Prostate gland (tissue), 2 donors: ENCODE results near the gene POC1B. TPM values are rescaled to one million over a fixed set of nuclear protein-coding genes. Genes with fewer than 3 reads are reported as not detected.

ENCODE experiments used
- DNase-seq: peaks from one replicate; pipeline ENCODE4 v3.0.0-alpha.2; 2019; ENCODE audit warnings: low spot score
- H3K27ac ChIP-seq, 2 donors: fragments of 200-600 bp; sonication (generic); 2 replicates each; pipeline ENCODE4 v1.5.1; 2017 to 2019
- H3K27me3 ChIP-seq: fragments of 200-600 bp; sonication (generic); replicated peaks from 2 replicates; pipeline ENCODE4 v1.5.1; 2019; ENCODE audit not compliant: insufficient read depth
- H3K36me3 ChIP-seq, 2 donors: fragments of 200-600 bp; sonication (generic); 1 replicate in 1 of 2; 2 replicates in 1 of 2; pipeline versions ENCODE4 v1.5.1 to v1.8.1; 2017 to 2019
- H3K4me1 ChIP-seq: fragments of 200-600 bp; sonication (generic); replicated peaks from 2 replicates; pipeline ENCODE4 v1.5.1; 2019
- H3K4me3 ChIP-seq, 2 donors: fragments of 200-600 bp; sonication (generic); 2 replicates each; pipeline ENCODE4 v1.5.1; 2017 to 2019
- H3K9me3 ChIP-seq: fragments of 200-600 bp; sonication (generic); 2 replicates; pipeline ENCODE4 v1.5.1; 2017
- CTCF ChIP-seq, 4 experiments: fragments of 200-600 bp in 2 of 4; fragments of 450-650 bp in 2 of 4; sonication (generic) in 2 of 4; IDR thresholded peaks; 1 replicate in 3 of 4; 2 replicates in 1 of 4; pipeline ENCODE4 v1.5.1; 2016 to 2019; ENCODE audit warnings: antibody characterized with exemption in 4 of 4, mild to moderate bottlenecking in 2 of 4, moderate library complexity in 2 of 4
- POLR2A ChIP-seq: fragments of 450-650 bp; IDR thresholded peaks from one replicate; pipeline ENCODE4 v1.6.1; 2016; ENCODE audit warnings: antibody characterized with exemption, mild to moderate bottlenecking
- POLR2AphosphoS5 ChIP-seq: sonication (generic); formaldehyde crosslinking; IDR thresholded peaks from one replicate; pipeline ENCODE4 v1.6.1; 2017; ENCODE audit warnings: antibody characterized with exemption
- WGBS: methylation state at CpG from one replicate; pipeline ENCODE4 v1.1.5; 2018; 5-methylcytosine and 5-hydroxymethylcytosine counted together
- intact Hi-C: fragments of 100-400 bp; cut with DNase I; formaldehyde crosslinking; loops from one replicate; pipeline ENCODE4 v1.14.2; 2022
- total RNA-seq, 2 donors: library from RNA; depleted of rRNA; stranded (reverse); fragments of >200 nt; gene quantifications; one replicate each; pipeline ENCODE4 v1.1.0, GENCODE V29; 2016

The POC1B gene
- total RNA-seq, 2 donors from 2014 or later = 11.1 to 15.8 TPM

DNA sequence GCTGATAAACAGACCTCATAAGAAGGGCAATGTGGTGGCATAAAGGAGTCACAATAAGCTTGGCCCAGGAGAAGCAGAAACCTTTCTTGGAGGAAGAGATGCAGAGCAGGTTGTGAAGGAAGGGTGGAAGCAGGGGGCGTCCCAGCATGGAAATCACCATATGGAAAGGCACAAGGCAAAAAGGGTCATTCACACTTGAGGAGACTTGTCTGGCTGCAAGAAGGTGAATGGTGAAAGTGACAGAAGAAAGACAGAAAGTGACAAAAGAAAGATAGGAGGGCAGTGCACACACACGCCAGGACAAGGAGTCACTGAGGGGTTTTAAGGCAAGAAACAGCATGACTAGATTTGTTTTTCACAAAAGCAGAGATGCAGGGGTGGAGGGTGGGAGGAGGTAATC lies 39.6 kb downstream of the POC1B start:
- WGBS = 91% methylated on average over 2 of the region's 2 CpGs
- Histone ChIP-seq H3K4me1 (no peaks in the 10 kb centered on the region), H3K9me3 (no peaks in the 10 kb centered on the region), H3K36me3 (no peaks in the 10 kb centered on the region), H3K4me3 (no peak overlapping the region), H3K27ac (no peak overlapping the region), H3K27me3 (no peaks in the 10 kb centered on the region)
- no peak for DNase-seq
- intact Hi-C loops = no loop called here
- TF ChIP-seq CTCF (IDR thresholded peaks at IDR 0.05) (no peak), POLR2AphosphoS5 (no peak), POLR2A (no peak)

DNA sequence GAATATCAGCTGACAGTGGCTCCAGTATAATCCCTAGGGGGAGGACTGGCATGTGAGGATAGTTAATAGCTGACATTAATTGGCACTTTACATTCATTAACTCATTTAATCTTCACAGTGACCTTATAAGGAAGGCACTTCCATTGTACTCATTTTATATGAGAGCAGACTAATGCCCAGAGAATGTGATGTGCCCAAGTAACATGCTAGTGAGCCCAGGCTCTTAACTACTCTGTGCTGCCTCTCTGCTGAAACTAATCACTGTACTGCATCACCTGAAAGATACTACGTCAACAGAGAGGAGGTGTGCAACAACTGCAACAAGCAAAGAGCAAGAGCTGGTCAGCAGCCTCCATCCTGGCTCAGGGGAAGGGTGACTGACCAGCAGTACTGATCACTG lies 41.4 kb downstream of the POC1B start:
- intact Hi-C loops = no loop called here
- DNase-seq = no peak
- H3K36me3 ChIP-seq = no peaks in the 10 kb centered on the region
- WGBS = 84% methylated on average over 1 of the region's 1 CpG
- H3K9me3 ChIP-seq = no peaks in the 10 kb centered on the region
- H3K4me1 ChIP-seq = no peaks in the 10 kb centered on the region
- H3K27ac ChIP-seq = no peak overlapping the region
- TF ChIP-seq POLR2AphosphoS5 = no peak
- TF ChIP-seq POLR2A = no peak
- TF ChIP-seq CTCF (IDR thresholded peaks at IDR 0.05) = no peak
- H3K27me3 ChIP-seq = no peaks in the 10 kb centered on the region
- no peak overlapping the region for H3K4me3 ChIP-seq

DNA sequence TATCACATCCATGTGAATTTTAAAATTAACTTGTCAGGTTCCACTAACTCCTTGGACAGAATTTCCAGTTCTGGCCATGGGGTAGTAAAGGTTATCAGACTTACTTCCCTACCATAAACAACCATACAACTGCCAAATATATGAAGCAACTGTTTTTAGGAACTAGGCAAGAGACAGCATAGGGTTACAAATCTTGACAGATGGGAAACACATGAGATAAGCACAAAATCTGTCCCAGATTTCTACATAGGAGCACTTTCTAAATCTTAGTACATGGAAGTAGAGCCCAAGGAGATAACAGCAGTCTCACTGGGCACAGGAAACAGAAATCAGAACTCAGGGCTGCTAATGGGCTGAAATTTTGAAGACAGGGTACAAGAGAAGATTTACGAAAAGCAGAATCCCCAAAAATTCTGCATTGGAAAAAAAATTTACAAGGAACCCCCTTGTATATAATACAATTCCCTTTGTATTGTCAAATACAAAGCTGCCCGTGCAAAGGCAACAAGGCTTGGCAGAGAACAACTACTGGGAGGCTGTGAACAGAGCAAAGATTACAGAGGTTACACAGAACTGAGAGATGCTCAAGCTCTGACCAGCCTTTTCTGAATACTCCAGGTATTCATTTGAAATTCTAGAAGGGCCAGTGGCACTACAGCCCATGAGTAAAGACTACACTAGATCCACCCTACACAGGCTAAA lies 44.5 kb downstream of the POC1B start:
- no peaks in the 10 kb centered on the region for H3K4me1 ChIP-seq
- TF ChIP-seq POLR2AphosphoS5 (no peak), POLR2A (no peak), CTCF (IDR thresholded peaks at IDR 0.05) (no peak)
- no peaks in the 10 kb centered on the region for H3K27me3 ChIP-seq
- 82% methylated on average over 2 of the region's 2 CpGs for WGBS
- no peaks in the 10 kb centered on the region for H3K9me3 ChIP-seq
- H3K36me3 ChIP-seq = no peaks in the 10 kb centered on the region
- intact Hi-C loops = no loop called here
- H3K4me3 ChIP-seq = no peak overlapping the region
- DNase-seq = no peak
- no peak overlapping the region for H3K27ac ChIP-seq

- intact Hi-C loops = no loop called here
- whole genome bisulfite sequencing = 77% methylated on average over 3 of the region's 3 CpGs
- H3K9me3 ChIP-seq = no peaks in the 10 kb centered on the region
- no peaks in the 10 kb centered on the region for H3K36me3 ChIP-seq
- no peaks in the 10 kb centered on the region for H3K27me3 ChIP-seq
- TF ChIP-seq POLR2AphosphoS5 (no peak), POLR2A (no peak), CTCF (IDR thresholded peaks at IDR 0.05) (no peak)
- DNase-seq = no peak
- H3K4me3 ChIP-seq = no peak overlapping the region
- H3K4me1 ChIP-seq = no peaks in the 10 kb centered on the region
- no peak overlapping the region for H3K27ac ChIP-seq
These were observed 45.9 kb downstream of the POC1B start for GRCh38 chr12:89479982-89480381.

- no peak for DNase-seq
- Histone ChIP-seq H3K4me1 (no peaks in the 10 kb centered on the region), H3K27me3 (no peaks in the 10 kb centered on the region), H3K4me3 (no peak overlapping the region), H3K9me3 (no peaks in the 10 kb centered on the region), H3K27ac (no peak overlapping the region), H3K36me3 (no peaks in the 10 kb centered on the region)
- no peak for TF ChIP-seq CTCF (IDR thresholded peaks at IDR 0.05)
- TF ChIP-seq POLR2AphosphoS5 = no peak
- TF ChIP-seq POLR2A = no peak
- intact Hi-C loops = loop anchor here (2.0 kb wide), 1 partner anchor 43 kb away; no protein-coding TSS in a partner anchor
- 93% methylated on average over 8 of the region's 8 CpGs for WGBS
These were observed 48.1 kb downstream of the POC1B start for GRCh38 chr12:89477633-89478279.
